NT2/D1 (cell line): ENCODE data around the gene DCAF11.

Experiments
- DNase-seq: peaks from one replicate; pipeline ENCODE4 v3.0.0-alpha.2; 2011; ENCODE audit warnings: low read depth, low spot score
- H3K27me3 ChIP-seq: 2 replicates; pipeline ENCODE4 v1.6.0; 2011; ENCODE audit warnings: mild to moderate bottlenecking; ENCODE audit not compliant: insufficient read length, insufficient read depth
- H3K36me3 ChIP-seq: 2 replicates; pipeline ENCODE4 v1.6.1; 2011; ENCODE audit warnings: mild to moderate bottlenecking, low read length, mixed read lengths; ENCODE audit not compliant: insufficient read depth, insufficient read length
- H3K4me1 ChIP-seq: 2 replicates; pipeline ENCODE4 v1.5.1; 2011; ENCODE audit not compliant: insufficient read depth, insufficient read length
- H3K4me3 ChIP-seq: 2 replicates; pipeline ENCODE4 v1.5.1; 2011; ENCODE audit warnings: low read depth; ENCODE audit not compliant: insufficient read length
- H3K9ac ChIP-seq: 2 replicates; pipeline ENCODE4 v1.6.0; 2011; ENCODE audit warnings: low read depth; ENCODE audit not compliant: insufficient read length
- H3K9me3 ChIP-seq: 2 replicates; pipeline ENCODE4 v1.5.1; 2011; ENCODE audit warnings: mild to moderate bottlenecking, low read length; ENCODE audit not compliant: insufficient read depth
- SUZ12 ChIP-seq: IDR thresholded peaks from 2 replicates; pipeline ENCODE4 v1.6.1; 2011; ENCODE audit not compliant: insufficient read length, insufficient read depth; ENCODE audit errors: extremely low read depth
- YY1 ChIP-seq: IDR thresholded peaks from 2 replicates; pipeline ENCODE4 v1.6.1; 2011; ENCODE audit not compliant: insufficient read length, insufficient read depth
- ZNF274 ChIP-seq: IDR thresholded peaks from 2 replicates; pipeline ENCODE4 v1.6.1; 2011; ENCODE audit warnings: mild to moderate bottlenecking, low read depth, low read length

The DCAF11 gene

GRCh38 chr14:24086193-24086955 is 28.2 kb upstream of the DCAF11 start:
- no peak for TF ChIP-seq YY1
- TF ChIP-seq ZNF274: no peak
- no peak for TF ChIP-seq SUZ12
- Histone ChIP-seq H3K9ac (no peak overlapping the region), H3K27me3 (peaks cover 29% of the 10 kb centered on the region)

GRCh38 chr14:24087004-24087403 is 27.6 kb upstream of the DCAF11 start:
- no peak for TF ChIP-seq YY1
- no peak for TF ChIP-seq SUZ12
- no peak overlapping the region for H3K4me3 ChIP-seq
- H3K36me3 ChIP-seq: no peaks in the 10 kb centered on the region
- H3K9me3 ChIP-seq: no peaks in the 10 kb centered on the region
- no peaks in the 10 kb centered on the region for H3K4me1 ChIP-seq
- no peak for DNase-seq
- H3K27me3 ChIP-seq: peaks cover 24% of the 10 kb centered on the region
- no peak overlapping the region for H3K9ac ChIP-seq

More at GRCh38 chr14:24086193-24086955, 28.2 kb upstream of the DCAF11 start:
- Histone ChIP-seq H3K36me3 (no peaks in the 10 kb centered on the region), H3K4me3 (no peak overlapping the region), H3K4me1 (no peaks in the 10 kb centered on the region), H3K9me3 (no peaks in the 10 kb centered on the region)
- no peak for DNase-seq

- Histone ChIP-seq H3K4me1 (no peaks in the 10 kb centered on the region), H3K9me3 (no peaks in the 10 kb centered on the region), H3K4me3 (no peak overlapping the region), H3K9ac (no peak overlapping the region), H3K27me3 (peaks cover 22% of the 10 kb centered on the region), H3K36me3 (no peaks in the 10 kb centered on the region)
- TF ChIP-seq SUZ12 (no peak), ZNF274 (no peak), YY1 (no peak)
- no peak for DNase-seq
These were observed 26.5 kb upstream of the DCAF11 start for GRCh38 chr14:24088095-24088494.

- TF ChIP-seq YY1: no peak
- TF ChIP-seq ZNF274: no peak
- TF ChIP-seq SUZ12: no peak
- no peak overlapping the region for H3K9ac ChIP-seq
- peaks cover 11% of the 10 kb centered on the region for H3K27me3 ChIP-seq
- no peaks in the 10 kb centered on the region for H3K36me3 ChIP-seq
- no peaks in the 10 kb centered on the region for H3K9me3 ChIP-seq
- no peak for DNase-seq
- H3K4me1 ChIP-seq: peaks cover 3% of the 10 kb centered on the region
- no peak overlapping the region for H3K4me3 ChIP-seq
These were observed 24.7 kb upstream of the DCAF11 start for GRCh38 chr14:24089890-24090289.

- H3K4me1 ChIP-seq: peaks cover 5% of the 10 kb centered on the region
- H3K4me3 ChIP-seq: no peak overlapping the region
- TF ChIP-seq ZNF274 (no peak), YY1 (no peak), SUZ12 (no peak)
- H3K27me3 ChIP-seq: peaks cover 11% of the 10 kb centered on the region
- DNase-seq: no peak
- peaks cover 8% of the 10 kb centered on the region for H3K36me3 ChIP-seq
- no peak overlapping the region for H3K9ac ChIP-seq
- H3K9me3 ChIP-seq: no peaks in the 10 kb centered on the region
These were observed 22.5 kb upstream of the DCAF11 start for GRCh38 chr14:24092110-24092504.

- Histone ChIP-seq H3K4me1 (peaks cover 5% of the 10 kb centered on the region), H3K9ac (no peak overlapping the region), H3K36me3 (peaks cover 8% of the 10 kb centered on the region), H3K27me3 (peaks cover 11% of the 10 kb centered on the region), H3K4me3 (no peak overlapping the region), H3K9me3 (no peaks in the 10 kb centered on the region)
- DNase-seq: no peak
- TF ChIP-seq YY1 (no peak), SUZ12 (no peak)
These were observed 21.9 kb upstream of the DCAF11 start for GRCh38 chr14:24092505-24093206.

GRCh38 chr14:24093207-24093900 is 21.2 kb upstream of the DCAF11 start:
- Histone ChIP-seq H3K36me3 (peaks cover 13% of the 10 kb centered on the region), H3K9me3 (no peaks in the 10 kb centered on the region), H3K9ac (no peak overlapping the region), H3K27me3 (peaks cover 11% of the 10 kb centered on the region), H3K4me1 (peaks cover 5% of the 10 kb centered on the region), H3K4me3 (no peak overlapping the region)
- no peak for TF ChIP-seq SUZ12
- no peak for TF ChIP-seq ZNF274
- no peak for TF ChIP-seq YY1
- DNase-seq: no peak
